CD4-positive, alpha-beta T cell treated with Interleukin-2 at 100 ng/mL for 4 hours (primary cell): ENCODE results near the gene CD200R1.

Source experiments
- DNase-seq: peaks from one replicate; pipeline ENCODE4 v3.0.0-alpha.2; 2020; ENCODE audit warnings: low spot score

Gene CD200R1

GRCh38 chr3:112974894-112975293, at the start of gene CD200R1:
Gene CD200R1 (minus strand): TSS chr3:112975103. CDS start chr3:112974857, 246 bp downstream.
- peak; percentile 45 for DNase-seq

DNA sequence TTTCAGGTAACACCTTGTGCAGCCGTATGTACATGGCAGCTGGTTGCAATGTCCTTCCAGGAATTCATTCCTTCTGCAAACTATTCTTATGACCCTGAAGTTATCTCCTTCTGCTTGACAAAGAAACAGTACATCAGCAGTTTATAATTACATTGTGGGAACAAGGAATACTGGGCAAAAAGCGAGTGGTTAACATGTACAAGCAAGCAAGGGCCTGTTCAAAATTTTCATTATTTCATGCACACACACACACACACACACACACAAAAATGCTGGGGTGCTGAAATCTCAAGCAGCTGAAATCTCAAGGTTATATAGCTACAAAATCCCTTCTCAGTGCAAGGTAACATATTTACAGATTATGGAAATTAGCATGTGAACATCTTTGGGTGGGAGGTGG, 46.6 kb upstream of the CD200R1 start:
- DNase-seq: no peak

DNA sequence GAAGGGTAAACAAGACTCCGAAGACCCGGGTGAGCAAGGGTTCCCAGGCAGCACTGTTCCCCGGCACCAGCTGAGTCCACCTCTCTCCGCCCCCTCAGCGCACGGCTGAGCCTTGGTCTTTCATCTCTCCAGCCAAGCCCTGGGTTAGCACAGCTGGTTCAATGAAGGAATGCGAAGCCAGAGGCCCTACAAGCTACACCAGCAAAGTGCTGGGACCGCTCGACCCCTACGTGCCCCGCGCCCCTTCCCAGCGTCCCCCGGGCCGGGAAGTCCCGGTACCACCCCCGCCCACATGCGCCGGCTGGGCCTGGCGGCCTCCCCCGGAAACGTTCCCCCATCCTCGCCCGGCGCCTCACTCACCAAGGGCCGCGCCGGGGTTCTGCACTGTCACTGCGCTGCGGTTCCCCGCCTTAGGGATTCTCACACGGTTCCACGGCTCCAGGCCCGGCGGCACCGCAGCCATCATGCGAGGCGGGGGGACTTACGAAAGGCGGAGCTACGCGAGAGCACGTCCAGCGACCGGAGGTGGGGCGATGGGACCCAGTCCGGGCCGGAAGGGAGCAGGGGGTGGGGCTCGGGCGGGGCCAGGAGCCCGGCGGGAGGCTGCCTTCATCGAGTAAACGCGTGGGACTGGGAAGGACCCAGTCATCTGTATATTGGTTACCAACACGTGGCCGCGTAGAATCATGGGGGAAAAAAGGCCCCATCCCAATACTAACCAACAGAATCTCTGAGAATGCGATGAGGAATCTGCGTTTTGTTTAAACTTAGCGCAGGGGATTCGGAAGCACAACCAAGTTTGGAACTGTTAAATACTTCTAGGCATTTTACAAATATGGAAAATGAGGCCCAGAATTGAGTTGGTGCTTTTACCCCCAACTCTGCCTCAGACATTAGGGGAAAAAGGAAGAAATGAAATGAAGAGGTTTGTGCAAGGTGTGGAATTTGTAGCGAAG, 44.6 kb upstream of the CD200R1 start:
- peak; percentile 82 for DNase-seq

DNA sequence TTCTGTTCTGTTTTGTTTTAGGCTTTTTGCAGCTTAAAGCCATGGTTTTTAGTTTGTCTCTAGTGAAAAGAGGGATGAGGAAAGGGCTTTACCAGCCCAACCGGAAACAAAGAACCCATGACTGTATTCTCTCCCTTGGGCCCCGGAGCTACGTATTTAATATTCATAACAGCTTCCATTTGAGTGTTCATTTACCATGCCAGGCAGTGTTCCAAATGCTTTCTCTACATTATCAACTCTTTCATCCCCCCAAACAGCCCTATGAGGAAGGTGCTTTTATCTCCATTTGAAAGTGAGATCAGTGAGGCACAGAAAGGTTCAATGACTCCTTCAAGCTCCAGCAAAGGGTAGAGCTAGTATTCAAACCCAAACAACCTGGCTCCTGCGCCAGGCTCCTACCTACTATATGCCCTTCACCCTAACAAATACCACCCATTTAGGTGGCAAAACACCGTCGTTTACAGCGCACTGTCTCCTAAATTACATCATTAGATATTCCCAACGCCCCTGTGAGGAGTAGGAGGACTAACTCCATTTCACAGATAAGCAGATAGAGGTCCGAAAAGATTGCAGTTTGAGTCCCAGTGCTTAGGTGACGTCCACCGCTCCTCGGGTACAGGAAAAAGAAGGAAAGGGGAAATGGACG, 43.8 kb upstream of the CD200R1 start:
- peak; percentile 22 for DNase-seq

DNA sequence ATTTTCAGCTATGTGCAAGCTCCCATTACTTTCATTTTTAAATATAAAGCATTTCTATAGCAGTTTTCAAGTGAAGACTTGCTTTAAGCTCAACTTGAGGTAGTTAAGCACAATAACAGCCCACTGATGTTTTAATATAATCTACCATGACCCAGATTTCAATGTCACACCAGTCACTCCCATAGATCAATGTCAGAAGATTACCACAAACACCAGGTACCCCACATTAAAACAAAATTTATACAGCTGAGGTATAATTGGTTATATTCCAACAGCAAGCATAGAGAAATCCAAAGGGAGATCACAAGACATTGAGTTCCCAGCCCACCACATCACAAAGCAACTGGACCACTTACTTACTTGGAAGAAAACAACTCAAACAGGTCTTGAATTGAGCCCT, 38.7 kb upstream of the CD200R1 start:
- no peak for DNase-seq

DNA sequence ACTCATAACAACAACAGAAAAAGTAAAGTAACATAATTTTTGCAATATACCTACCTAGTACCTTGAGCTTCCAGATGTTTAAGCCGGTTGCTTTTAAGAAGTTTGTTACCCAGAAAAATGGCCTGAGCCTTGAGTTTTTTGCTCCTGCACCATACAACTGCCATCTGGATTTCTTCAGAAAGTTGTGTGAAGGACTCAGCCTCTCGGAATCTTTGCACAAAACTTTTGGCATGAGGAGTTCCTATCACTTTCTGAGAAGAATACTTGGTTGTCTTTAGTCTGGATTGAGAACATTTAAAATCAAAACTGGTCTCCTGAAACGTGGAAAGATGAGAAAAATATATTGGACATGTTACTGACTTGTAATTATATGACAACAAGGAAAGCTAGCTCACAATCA, 33.2 kb upstream of the CD200R1 start:
- DNase-seq: no peak

- DNase-seq: peak; percentile 53
Measured at GRCh38 chr3:113006359-113007056, 31.6 kb upstream of the CD200R1 start.

DNA sequence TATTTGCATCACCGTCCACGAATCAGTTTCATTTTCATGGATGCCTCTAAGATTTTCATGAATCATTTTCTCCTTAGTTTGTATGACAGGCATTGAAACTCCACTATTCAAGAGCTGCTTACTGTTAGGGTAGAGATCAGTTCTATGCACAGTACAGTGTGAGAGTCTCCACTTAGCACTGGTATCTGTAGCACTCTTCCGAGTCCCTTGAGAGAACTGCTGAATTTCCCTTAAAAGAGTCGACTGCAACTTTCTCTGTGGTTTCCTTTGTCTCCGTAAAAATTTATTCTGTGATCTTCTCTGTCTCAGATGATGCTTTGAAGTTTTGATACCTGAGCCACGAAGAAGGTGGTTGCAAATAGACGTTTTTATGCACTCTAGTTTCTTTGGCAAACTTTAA, 30.7 kb upstream of the CD200R1 start:
- peak; percentile 66 for DNase-seq

GRCh38 chr3:113002679-113003078, 27.8 kb upstream of the CD200R1 start:
- DNase-seq: peak; percentile 64

DNA sequence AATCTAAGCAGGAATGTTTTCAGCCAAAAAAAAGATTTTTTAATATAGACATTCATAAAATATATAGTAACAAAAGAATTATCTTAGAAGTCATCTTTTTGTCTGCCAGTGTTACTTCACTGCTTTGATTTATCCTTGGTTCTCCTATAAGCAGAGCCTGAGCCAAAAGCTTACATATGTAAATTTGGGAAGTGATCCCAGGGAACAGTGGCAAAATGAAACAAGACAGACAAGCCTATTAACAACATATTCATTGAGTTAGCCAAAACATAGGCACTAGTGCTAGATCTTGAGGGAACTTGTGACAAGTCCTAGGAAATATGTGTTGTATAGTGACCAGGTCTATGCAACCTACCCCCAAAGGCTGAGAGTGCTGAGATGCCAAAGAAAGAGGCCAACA, 27.1 kb upstream of the CD200R1 start:
- no peak for DNase-seq

GRCh38 chr3:113000691-113001090, 25.8 kb upstream of the CD200R1 start:
- peak; percentile 24 for DNase-seq

DNA sequence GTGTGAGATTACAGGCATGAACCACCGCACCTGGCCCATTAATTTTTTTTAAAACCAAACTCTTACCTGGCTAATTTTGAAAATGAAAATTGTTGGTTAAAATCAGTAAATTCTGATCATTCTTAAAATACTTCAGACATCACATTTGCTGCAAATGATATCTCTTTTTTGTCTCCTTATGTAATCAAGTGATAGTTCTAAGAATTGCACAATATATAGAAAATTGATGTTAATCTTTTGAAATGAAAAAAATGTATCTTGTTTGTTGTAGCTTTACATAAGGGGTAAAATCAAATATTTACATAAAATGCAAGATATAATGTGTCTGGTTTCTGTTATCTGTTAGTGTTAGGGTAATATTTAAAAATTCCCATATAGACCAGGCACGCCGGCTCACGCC, 20.9 kb upstream of the CD200R1 start:
- no peak for DNase-seq

DNA sequence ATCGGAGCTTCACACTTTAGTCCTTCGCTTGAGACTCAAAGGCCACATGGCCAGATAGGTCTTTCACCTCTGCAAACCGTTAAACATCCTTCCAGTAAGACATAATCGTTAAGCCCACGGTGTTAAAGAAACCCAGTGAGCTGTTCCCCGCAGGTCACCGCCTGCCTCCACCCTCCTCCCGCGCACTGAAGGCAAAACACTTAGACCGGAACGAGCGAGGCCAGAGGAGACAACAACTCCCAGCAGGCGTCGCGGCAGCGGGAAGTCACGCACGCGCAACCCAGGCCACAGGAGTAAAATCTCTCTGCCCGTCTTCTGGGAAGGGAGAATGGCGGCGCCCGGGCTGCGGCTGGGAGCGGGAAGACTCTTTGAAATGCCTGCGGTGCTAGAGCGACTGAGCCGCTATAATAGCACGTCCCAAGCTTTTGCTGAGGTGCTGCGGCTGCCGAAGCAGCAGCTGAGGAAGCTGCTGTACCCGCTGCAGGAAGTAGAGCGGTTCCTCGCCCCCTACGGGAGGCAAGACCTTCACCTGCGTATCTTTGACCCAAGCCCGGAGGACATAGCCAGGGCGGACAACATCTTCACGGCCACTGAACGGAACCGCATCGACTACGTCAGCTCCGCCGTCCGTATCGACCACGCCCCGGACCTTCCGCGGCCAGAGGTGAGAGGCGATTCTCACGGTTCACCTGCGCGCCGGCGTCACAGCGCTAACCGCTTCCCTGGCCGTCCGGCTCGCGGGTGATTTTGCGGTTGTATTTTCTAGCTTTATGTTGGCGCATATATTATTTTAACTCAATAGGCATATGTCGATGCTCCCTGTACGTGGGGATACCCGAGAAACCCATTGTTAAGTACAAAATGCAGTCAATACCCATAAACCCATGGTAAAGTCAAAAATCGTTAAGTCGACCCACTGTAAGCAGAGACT, 16.0 kb upstream of the CD200R1 start, which contains the start of gene GTPBP8:
Gene GTPBP8 (plus strand): TSS at position 313 of the 931 bp plus-strand sequence. CDS start 16 bp downstream, at position 329.
- DNase-seq: peak; percentile 87

- DNase-seq: no peak
Measured at GRCh38 chr3:112987710-112988334, 12.9 kb upstream of the CD200R1 start.

DNA sequence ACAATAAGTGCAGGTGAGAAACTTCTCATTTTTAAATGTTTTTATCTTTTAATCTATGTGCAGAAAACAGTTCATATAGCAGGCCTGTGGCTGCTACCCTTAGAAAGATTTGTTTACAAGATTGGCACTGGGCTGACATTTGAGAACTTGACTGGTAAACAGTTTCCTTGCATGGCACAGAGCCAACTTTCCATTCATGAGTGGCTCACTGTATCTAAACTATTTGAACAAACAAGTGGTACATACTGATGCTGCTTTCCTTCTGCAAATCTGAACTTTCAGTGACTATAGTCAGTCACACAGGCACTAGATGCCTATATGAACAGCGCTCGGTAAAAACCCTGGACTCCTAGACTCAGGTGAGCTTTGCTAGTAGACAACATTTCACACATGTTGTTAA, 9.6 kb upstream of the CD200R1 start:
- peak; percentile 73 for DNase-seq

GRCh38 chr3:112982710-112983109, 7.8 kb upstream of the CD200R1 start:
- DNase-seq: no peak

DNA sequence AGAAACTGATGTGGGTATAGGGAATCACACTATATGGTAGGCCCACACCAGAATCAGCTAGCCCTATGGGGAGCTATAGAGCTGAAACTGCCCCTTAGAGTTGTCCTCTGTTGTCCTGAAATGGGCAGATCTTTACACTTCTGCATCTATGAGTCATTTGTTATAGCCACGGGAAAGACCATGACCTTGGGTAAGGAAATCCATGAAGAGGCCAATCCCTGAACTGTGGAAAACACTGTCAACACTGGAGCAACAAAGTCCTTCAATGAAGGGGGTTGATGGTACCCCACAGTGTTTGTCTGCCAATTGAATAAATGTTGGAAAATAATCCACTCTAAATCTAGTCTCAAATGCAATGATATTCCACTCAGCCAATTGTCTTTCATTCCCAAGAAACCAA, 5.2 kb upstream of the CD200R1 start:
- no peak for DNase-seq

- peak; percentile 79 for DNase-seq
Measured at GRCh38 chr3:112979244-112979832, 4.4 kb upstream of the CD200R1 start.

- DNase-seq: peak; percentile 18
Measured at GRCh38 chr3:112976953-112977352, 2.0 kb upstream of the CD200R1 start.

DNA sequence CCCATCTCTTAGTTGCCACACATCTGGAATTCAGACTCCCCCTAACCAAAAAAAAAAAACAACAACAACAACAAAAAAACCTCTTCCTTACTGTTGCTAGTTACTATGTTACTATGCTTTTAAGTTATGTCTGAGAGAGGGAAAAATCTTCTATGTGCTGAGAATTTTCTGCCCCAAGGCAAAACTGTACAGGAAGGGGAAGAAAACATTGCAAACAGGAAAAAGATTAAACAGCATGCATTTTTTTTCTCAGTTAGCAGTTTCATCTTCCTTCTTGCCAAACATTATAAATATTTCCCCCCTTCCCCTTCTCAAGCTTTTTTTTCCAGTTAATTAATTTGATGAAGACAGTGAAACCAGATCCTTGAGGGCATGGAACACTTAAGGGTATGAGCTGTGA, 1.1 kb upstream of the CD200R1 start:
- DNase-seq: no peak

- DNase-seq: no peak
Measured at GRCh38 chr3:112974178-112974517, 755 bp downstream of the CD200R1 start.
